ENCODE data around the gene PDIA5. TPM values are rescaled to one million over a fixed set of nuclear protein-coding genes. Genes with fewer than 3 reads are reported as not detected.

PDIA5 gene
- total and polyA plus RNA-seq, 8 donors = 19.8 to 29.3 (median 25.7) TPM

- no peaks in the 10 kb centered on the region for H3K9me3 ChIP-seq
- H3K4me3 ChIP-seq = no peak overlapping the region
- peaks cover 0 to 31% (median 0%) of the 10 kb centered on the region in 3 donors for H3K36me3 ChIP-seq
- intact Hi-C loops (cut with DNase I) = no loop called here
- WGBS, 2 donors = 92 to 95% methylated on average over 2 of the region's 2 CpGs
- DNase-seq (no peak), ATAC-seq (no peak), FAIRE-seq (no peak)
- H3K27me3 ChIP-seq = no peaks in the 10 kb centered on the region
- no peak overlapping the region for H3K27ac ChIP-seq
- no peaks in the 10 kb centered on the region for H3K4me1 ChIP-seq
- TF ChIP-seq CTCF (IDR thresholded peaks at IDR 0.05) = no peak
These were observed 70.2 kb downstream of the PDIA5 start for GRCh38 chr3:123137001-123137400.

GRCh38 chr3:123138839-123139444, 72.1 kb downstream of the PDIA5 start:
- Histone ChIP-seq H3K4me3 (no peak overlapping the region), H3K27me3 (no peaks in the 10 kb centered on the region), H3K9me3 (no peaks in the 10 kb centered on the region), H3K4me1 (no peaks in the 10 kb centered on the region), H3K27ac (no peak overlapping the region), H3K36me3 (peaks cover 0 to 22% (median 0%) of the 10 kb centered on the region in 3 donors)
- 82 to 92% methylated on average over 8 of the region's 8 CpGs for WGBS, 2 donors
- TF ChIP-seq CTCF (IDR thresholded peaks at IDR 0.05) = no peak
- DNase-seq = peak in 1 of 6 donors; percentile 39
- no peak for FAIRE-seq
- intact Hi-C loops (cut with DNase I) = no loop called here
- ATAC-seq = no peak

- no peak for TF ChIP-seq CTCF (IDR thresholded peaks at IDR 0.05)
- FAIRE-seq (no peak), ATAC-seq (no peak), DNase-seq (no peak)
- WGBS, 2 donors = 75 to 77% methylated on average over 5 of the region's 5 CpGs
- intact Hi-C loops (cut with DNase I) = no loop called here
- no peaks in the 10 kb centered on the region for H3K4me1 ChIP-seq
- H3K9me3 ChIP-seq = no peaks in the 10 kb centered on the region
- H3K4me3 ChIP-seq = no peak overlapping the region
- H3K36me3 ChIP-seq = peaks cover 0 to 18% (median 0%) of the 10 kb centered on the region in 3 donors
- H3K27ac ChIP-seq = no peak overlapping the region
- no peaks in the 10 kb centered on the region for H3K27me3 ChIP-seq
These were observed 72.7 kb downstream of the PDIA5 start for GRCh38 chr3:123139522-123139921.

- Histone ChIP-seq H3K27me3 (no peaks in the 10 kb centered on the region), H3K36me3 (peaks cover 0 to 21% (median 5%) of the 10 kb centered on the region in 3 donors), H3K27ac (no peak overlapping the region), H3K4me3 (no peak overlapping the region), H3K9me3 (no peaks in the 10 kb centered on the region), H3K4me1 (no peaks in the 10 kb centered on the region)
- ATAC-seq = no peak
- 93 to 97% methylated on average over 9 of the region's 9 CpGs for WGBS, 2 donors
- TF ChIP-seq CTCF (IDR thresholded peaks at IDR 0.05) = no peak
- intact Hi-C loops (cut with DNase I) = no loop called here
- FAIRE-seq = no peak
- DNase-seq = no peak
These were observed 73.7 kb downstream of the PDIA5 start for GRCh38 chr3:123140550-123140949.

DNA sequence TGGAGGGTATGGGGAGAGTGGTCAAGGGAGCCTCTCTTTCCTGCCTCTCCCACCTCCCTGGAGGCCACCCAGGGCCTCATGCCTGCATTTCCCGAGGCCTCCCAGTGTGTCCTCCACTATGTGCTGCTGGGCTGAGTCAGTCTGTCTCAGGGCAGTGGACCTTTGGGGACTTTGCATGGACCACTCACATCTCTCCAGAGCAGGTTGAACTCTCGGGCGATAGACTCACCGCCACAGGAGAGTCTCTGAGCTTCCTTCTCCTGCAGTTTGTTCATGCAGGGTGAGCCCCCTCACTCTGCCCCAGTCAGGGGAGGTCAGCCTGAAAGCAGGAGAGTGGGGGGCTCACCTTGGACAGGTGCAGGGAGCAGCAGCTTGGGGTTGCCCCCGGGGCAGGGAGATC, 74.5 kb downstream of the PDIA5 start:
- no peak for TF ChIP-seq CTCF (IDR thresholded peaks at IDR 0.05)
- WGBS, 2 donors = 97 to 99% methylated on average over 5 of the region's 5 CpGs
- H3K27ac ChIP-seq = no peak overlapping the region
- ATAC-seq (no peak), FAIRE-seq (no peak), DNase-seq (no peak)
- H3K36me3 ChIP-seq = peaks cover 0 to 24% (median 11%) of the 10 kb centered on the region in 3 donors
- no peaks in the 10 kb centered on the region for H3K9me3 ChIP-seq
- no peaks in the 10 kb centered on the region for H3K27me3 ChIP-seq
- no peaks in the 10 kb centered on the region for H3K4me1 ChIP-seq
- intact Hi-C loops (cut with DNase I) = no loop called here
- H3K4me3 ChIP-seq = no peak overlapping the region
